ENCODE data around the gene HTRA2.

DNA sequence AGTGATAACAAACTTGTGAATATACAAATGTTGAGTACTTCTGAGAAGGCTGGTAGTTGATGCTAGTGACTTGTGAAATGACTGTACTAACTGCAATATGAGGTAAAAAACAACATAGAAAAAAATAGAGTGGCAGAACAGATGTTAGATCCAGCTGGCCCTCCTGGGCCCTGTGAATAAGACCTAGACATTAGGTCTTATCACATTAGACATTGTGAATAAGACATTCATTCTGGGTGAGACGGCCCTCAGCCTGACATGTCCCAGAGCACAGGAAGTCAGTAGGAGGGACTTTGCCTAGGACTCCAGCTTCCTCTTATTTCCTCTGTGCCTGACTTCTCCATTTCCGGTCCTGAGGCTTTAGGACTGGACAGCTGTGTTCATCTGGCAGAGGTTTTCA lies 47.7 kb downstream of the HTRA2 start:
- TF ChIP-seq, protein P1, sequence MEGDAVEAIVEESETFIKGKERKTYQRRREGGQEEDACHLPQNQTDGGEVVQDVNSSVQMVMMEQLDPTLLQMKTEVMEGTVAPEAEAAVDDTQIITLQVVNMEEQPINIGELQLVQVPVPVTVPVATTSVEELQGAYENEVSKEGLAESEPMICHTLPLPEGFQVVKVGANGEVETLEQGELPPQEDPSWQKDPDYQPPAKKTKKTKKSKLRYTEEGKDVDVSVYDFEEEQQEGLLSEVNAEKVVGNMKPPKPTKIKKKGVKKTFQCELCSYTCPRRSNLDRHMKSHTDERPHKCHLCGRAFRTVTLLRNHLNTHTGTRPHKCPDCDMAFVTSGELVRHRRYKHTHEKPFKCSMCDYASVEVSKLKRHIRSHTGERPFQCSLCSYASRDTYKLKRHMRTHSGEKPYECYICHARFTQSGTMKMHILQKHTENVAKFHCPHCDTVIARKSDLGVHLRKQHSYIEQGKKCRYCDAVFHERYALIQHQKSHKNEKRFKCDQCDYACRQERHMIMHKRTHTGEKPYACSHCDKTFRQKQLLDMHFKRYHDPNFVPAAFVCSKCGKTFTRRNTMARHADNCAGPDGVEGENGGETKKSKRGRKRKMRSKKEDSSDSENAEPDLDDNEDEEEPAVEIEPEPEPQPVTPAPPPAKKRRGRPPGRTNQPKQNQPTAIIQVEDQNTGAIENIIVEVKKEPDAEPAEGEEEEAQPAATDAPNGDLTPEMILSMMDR (IDR thresholded peaks at IDR 0.05; ENCODE audit: low read depth, low read length), result no peak
- TF ChIP-seq EZH2phosphoT487 (IDR thresholded peaks at IDR 0.05; ENCODE audit: low read depth), result no peak
